ENCODE results near the gene EYA2. TPM values are rescaled to one million over a fixed set of nuclear protein-coding genes. Genes with fewer than 3 reads are reported as not detected.
A peak's percentile ranks its signal among the peaks of the same experiment; 100 is the strongest.

Gene EYA2
- total RNA-seq, 2 donors from 2014 or later, result 3.0 to 5.1 TPM

DNA sequence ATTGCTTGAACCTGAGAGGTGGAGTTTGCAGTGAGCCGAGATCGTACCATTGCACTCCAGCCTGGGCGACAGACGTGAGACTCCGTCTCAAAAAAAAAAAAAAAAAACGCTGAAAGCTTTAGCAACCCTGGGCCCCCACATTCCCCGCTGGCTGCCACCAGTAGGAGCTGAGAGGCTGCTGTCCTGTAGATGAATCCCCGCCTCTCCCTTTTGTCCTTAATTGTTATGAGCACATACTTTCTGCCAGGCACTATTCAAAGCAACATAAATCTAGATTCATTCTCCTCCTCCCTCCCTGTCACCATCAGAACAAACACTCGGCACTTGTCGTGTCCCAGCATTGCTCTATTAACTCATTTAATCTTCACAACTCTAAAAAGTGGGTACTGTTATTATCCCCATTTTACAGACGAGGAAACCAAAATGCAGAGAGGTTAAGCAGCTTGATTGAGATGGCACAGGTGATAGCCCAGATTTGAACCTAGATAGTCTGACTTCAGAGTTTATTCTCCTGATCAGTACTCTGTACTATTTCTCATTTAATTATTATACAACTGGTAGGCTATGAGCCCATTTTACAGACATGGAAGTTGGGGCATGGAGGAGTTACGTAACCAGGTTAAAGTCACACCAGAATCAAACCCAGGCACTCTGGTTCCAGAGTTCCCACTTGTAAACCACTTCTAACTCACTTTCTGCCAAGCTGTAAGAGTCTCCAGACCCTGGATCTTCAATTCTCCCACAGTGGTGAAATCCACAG is 97.4 kb downstream of the EYA2 start:
- no peak for ATAC-seq
- no peak for DNase-seq
- intact Hi-C loops (cut with DNase I), result no loop called here

- intact Hi-C loops (cut with DNase I), result no loop called here
- DNase-seq (no peak), ATAC-seq (no peak)
Measured at GRCh38 chr20:46992640-46993035, 98.0 kb downstream of the EYA2 start.

GRCh38 chr20:46993465-46994095 is 98.9 kb downstream of the EYA2 start:
- DNase-seq, result no peak
- intact Hi-C loops (cut with DNase I), result no loop called here
- ATAC-seq, result no peak

GRCh38 chr20:46994341-46994740 is 99.7 kb downstream of the EYA2 start:
- ATAC-seq, result no peak
- DNase-seq, result no peak
- intact Hi-C loops (cut with DNase I), result no loop called here

DNA sequence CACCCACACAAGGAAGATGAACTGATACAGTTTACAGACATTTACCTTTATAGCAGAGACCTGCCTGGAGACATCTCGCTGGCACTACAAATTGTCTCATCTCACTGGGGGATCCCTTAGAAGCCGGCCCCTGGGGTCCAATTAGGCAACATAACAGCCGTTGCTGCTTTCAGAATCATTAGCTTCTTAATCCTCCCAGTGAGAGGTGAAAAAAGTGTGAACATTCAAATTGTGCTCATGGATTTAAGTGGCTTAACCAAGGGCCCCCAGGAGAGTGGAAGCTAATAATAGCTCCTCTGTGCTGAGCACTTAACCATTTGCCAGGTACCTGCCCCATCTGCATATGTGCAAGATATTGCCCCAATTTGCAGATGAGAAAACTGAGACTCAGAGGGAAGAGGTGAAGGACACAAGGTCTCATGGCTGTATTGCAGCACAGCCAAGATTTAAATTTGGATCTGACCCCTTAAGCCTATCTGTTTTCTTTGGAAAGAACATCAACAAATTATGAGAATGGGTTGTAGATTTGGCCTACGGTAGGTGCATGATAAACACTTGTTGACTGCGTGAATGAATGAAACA is 101.0 kb downstream of the EYA2 start:
- intact Hi-C loops (cut with DNase I), result no loop called here
- DNase-seq (no peak), ATAC-seq (no peak)

DNA sequence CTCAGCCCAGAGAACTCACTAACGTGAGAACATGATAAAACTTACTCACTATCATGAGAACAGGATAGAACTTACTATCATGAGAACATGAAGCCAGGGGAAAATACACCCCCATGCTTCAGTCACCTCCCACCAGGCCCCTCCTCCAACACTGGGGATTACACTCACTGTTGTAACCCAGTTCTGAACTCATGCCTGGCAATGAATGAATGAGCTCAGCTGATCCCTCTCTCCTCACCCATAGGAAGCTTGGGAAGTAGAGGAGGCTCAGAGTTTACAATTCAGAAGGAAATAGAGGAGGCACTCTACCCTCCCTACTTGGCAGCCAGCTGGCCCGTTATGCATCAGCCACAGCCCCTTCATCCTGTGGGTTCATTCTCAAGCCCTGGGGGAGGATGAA is 102.5 kb downstream of the EYA2 start:
- intact Hi-C loops (cut with DNase I), result no loop called here
- ATAC-seq, result peak in 1 of 2 donors; percentile 41
- DNase-seq, result no peak

GRCh38 chr20:46998477-46999240 is 104.0 kb downstream of the EYA2 start:
- DNase-seq (no peak), ATAC-seq (peak in 1 of 2 donors; percentile 31)
- intact Hi-C loops (cut with DNase I), result no loop called here

DNA sequence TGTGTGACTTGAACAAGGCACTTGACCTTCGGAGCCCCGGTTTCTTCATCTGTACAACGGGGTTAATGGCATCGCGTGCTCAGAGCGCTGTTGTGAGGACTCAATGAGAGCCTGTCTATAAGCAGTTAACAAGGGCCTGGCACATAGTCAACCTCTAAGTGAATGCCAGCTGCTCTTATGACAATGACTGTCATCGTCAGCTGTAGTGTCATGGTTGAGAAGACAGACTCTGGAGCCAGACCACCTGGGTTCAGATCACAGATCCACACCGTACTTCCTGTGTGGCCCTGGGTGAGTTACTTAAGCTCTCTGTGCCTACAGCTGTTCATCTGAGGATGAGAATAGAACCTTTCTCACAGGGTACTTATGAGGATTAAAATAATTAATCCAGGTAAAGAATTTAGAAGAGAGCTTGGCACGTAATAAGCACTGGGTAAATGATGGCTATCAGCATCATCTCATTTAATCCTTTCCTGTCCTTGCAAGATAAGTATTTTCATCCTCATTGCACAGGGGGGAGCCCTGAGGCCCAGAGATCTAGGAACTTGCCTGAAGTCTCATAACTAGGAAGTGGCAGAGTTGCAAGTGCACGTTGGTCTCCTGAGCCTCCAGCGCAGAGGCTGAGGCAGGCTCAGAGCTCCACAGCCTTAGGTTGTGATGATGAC is 105.3 kb downstream of the EYA2 start:
- DNase-seq (no peak), ATAC-seq (no peak)
- intact Hi-C loops (cut with DNase I), result no loop called here

- intact Hi-C loops (cut with DNase I), result no loop called here
- no peak for ATAC-seq
- no peak for DNase-seq
Measured at GRCh38 chr20:47003223-47003622, 108.6 kb downstream of the EYA2 start.

DNA sequence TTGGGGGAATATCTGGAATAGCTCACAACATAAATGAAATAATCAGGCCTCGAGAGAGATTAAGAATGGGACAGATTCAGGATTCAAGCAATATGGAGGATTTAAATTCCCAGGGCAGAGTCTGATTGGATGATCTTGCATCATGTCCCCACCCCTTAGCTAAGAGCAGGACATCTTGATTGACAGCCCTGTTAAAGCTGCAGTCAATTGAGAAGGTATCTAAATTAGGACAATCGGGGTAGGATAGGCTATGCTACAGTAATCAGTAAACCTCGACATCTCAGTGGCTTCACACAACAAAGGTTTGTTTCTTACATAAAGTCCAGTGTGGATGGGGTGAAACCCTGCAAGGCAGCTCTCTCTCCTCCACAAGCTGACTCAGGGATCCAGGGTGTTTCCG is 109.5 kb downstream of the EYA2 start:
- DNase-seq, result no peak
- ATAC-seq, result no peak
- intact Hi-C loops (cut with DNase I), result no loop called here

- intact Hi-C loops (cut with DNase I), result no loop called here
- DNase-seq (no peak), ATAC-seq (no peak)
Measured at GRCh38 chr20:47007826-47008655, 113.4 kb downstream of the EYA2 start.

- DNase-seq, result no peak
- no peak for ATAC-seq
- intact Hi-C loops (cut with DNase I), result no loop called here
Measured at GRCh38 chr20:47008842-47009518, 114.3 kb downstream of the EYA2 start.

- intact Hi-C loops (cut with DNase I), result no loop called here
- DNase-seq (no peak), ATAC-seq (no peak)
Measured at GRCh38 chr20:47009784-47010183, 115.1 kb downstream of the EYA2 start.

GRCh38 chr20:47011984-47012383 is 117.3 kb downstream of the EYA2 start:
- ATAC-seq (no peak), DNase-seq (no peak)
- intact Hi-C loops (cut with DNase I), result no loop called here

DNA sequence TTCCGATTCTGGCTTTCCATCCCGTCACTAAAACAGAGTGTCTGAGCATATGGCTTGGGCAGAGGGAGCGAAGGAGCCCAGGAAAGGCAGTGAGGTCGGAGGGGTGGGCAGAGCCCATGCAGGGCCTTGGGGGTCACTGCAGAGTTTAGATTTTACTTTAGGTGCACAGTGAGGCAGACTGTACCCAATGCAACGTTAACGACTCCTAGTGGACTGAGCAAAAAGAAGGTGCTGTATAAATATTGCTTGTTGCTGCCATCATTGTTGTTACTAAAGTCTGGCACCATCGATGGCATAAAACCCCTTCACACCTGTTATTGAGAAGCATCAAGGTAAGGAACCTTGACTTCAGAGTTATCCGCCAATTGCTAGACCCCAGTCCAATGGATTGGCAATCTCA is 119.0 kb downstream of the EYA2 start:
- ATAC-seq (no peak), DNase-seq (no peak)
- intact Hi-C loops (cut with DNase I), result no loop called here

DNA sequence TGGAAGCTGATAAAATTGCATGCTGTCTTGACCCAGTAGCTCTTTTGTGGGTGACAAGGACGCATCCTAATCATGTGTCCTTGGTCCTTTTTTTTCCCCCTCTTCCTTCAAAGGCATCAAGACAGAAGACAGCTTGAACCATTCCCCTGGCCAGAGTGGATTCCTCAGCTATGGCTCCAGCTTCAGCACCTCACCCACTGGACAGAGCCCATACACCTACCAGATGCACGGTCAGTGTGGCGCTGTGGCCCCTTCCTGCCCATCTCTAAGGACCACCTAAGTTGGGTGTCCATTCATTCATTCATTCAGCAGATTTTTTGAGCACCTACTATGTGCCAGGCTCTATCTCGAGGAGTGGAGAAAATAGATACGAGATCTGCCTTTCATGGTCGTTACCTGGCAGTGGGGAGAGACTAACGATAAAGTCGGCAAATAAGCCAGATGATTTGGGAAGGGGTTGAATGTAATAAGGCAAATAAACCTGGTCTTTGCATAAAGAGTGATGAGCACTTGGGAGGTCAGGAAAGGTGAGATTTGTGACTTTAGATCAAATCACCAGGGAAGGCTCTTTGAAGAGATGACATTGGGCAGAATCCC is 121.5 kb downstream of the EYA2 start:
- DNase-seq, result no peak

DNA sequence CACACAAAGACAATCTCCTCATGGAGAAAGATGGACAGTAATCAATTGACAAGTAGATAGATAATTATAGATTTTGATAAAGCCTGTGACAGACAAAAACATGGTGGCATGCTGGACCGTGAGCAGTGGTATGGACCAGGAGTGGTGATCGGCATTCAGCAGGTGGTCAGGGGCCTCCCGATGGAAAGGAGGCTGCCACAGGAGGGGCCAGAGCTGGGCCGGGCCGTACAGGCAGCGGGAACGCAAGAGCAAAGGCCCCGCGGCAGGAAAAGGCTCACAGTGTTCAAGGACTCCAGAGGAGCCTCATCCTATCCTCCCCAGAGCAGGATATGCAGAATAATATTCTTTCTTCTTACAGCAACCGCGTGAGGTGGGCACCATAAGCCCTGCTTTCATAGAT is 123.7 kb downstream of the EYA2 start:
- DNase-seq, result no peak
- intact Hi-C loops (cut with DNase I), result no loop called here
- ATAC-seq, result no peak

More for the DNA sequence above, 121.5 kb downstream of the EYA2 start:
- ATAC-seq, result no peak
- intact Hi-C loops (cut with DNase I), result no loop called here

All from left cardiac atrium (tissue), 4 donors.